Muscle layer of duodenum (tissue), 2 donors: ENCODE results near the gene RNU11.

ENCODE experiments used
- H3K27ac ChIP-seq: one replicate; pipeline ENCODE4 v1.7.0; 2013; ENCODE audit warnings: mild to moderate bottlenecking, low read length
- H3K27me3 ChIP-seq: one replicate; pipeline ENCODE4 v1.7.0; 2013; ENCODE audit warnings: low read depth, mild to moderate bottlenecking, control low read depth, low read length
- H3K36me3 ChIP-seq, 2 donors: one replicate each; pipeline ENCODE4 v1.7.0; 2013; ENCODE audit warnings: low read length in 2 of 2, control low read depth in 1 of 2, mild to moderate bottlenecking in 1 of 2; ENCODE audit not compliant: insufficient read depth in 2 of 2, control insufficient read depth in 1 of 2
- H3K4me1 ChIP-seq, 2 donors: one replicate each; pipeline ENCODE4 v1.7.0; 2013; ENCODE audit warnings: low read length in 2 of 2, mild to moderate bottlenecking in 2 of 2, control low read depth in 1 of 2, moderate library complexity in 1 of 2; ENCODE audit not compliant: insufficient read depth in 2 of 2, control insufficient read depth in 1 of 2
- H3K4me3 ChIP-seq, 2 donors: one replicate each; pipeline ENCODE4 v1.7.0; 2013; ENCODE audit warnings: low read length in 2 of 2, low read depth in 1 of 2, mild to moderate bottlenecking in 1 of 2
- H3K9me3 ChIP-seq, 2 donors: one replicate each; pipeline ENCODE4 v1.7.0; 2013; ENCODE audit warnings: low read length in 2 of 2, control low read depth in 1 of 2, mild to moderate bottlenecking in 1 of 2; ENCODE audit not compliant: control insufficient read depth in 1 of 2
- donor health status: healthy.

RNU11 gene

DNA sequence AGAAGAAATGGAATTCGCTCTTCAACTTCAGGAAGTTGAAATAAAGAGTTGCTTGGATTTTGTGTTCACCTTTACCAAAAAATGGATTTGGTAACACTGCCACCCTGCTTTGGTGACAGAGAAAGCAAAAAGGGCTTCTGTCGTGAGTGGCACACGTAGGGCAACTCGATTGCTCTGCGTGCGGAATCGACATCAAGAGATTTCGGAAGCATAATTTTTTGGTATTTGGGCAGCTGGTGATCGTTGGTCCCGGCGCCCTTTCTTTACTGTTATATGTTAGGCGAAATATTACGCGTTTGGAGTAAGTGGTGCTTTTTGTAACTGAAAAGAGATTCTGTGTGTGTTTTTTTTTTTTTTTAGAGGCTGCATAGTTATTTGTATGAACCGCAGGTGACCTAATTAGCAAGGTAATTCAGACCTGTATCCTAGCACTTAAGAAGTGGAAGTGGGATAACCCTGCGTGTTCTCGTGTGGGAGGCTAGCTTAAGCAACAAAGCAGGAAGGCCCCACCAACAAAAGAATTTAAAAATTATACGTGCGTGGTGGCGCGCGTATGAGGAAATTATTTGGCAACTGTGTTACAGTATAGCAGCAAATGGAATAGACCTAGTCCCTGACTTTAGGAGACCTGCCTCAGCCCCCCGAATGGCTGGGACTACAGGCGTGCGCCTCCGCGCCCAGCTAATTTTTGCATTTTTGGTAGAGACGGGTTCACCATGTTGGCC, at the start of gene RNU11:
RNU11 (plus strand) TSS at position 127 of the 725 bp plus-strand sequence.
- H3K4me3 ChIP-seq: peak within 1 kb of the TSS; percentile 51 to 56
- H3K27ac ChIP-seq: peak within 1 kb of the TSS; percentile 97
- H3K4me1 ChIP-seq: peaks cover 10 to 20% of the 10 kb centered on the region in 2 donors
- H3K9me3 ChIP-seq: no peaks in the 10 kb centered on the region
- H3K27me3 ChIP-seq: no peaks in the 10 kb centered on the region
- H3K36me3 ChIP-seq: peaks cover 0 to 3% of the 10 kb centered on the region in 2 donors

DNA sequence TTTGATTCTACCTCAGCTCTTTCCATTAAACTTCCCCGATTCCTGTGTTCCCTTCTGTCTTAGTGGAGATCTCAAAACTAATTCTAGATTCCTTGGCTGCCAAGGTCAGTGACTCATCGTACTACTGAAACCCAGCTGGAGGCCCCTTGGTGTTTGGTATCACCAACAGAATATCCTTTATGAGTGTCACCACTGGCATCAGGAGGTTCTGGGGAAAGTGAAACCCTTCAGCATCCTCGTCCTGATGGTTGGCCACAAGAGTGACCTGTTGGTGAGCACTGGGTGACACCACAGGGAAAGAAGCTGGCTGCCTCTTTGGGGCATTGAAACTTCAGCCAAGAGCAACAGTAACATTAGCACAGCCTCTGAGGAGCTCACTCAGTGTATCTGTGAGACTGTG, 46.7 kb upstream of the RNU11 start:
- peaks cover 0 to 9% of the 10 kb centered on the region in 2 donors for H3K4me1 ChIP-seq
- H3K27ac ChIP-seq: peak overlapping the region; percentile 16
- no peak overlapping the region for H3K4me3 ChIP-seq
- peaks cover 12 to 30% of the 10 kb centered on the region in 2 donors for H3K36me3 ChIP-seq
- H3K27me3 ChIP-seq: no peaks in the 10 kb centered on the region
- H3K9me3 ChIP-seq: no peaks in the 10 kb centered on the region

DNA sequence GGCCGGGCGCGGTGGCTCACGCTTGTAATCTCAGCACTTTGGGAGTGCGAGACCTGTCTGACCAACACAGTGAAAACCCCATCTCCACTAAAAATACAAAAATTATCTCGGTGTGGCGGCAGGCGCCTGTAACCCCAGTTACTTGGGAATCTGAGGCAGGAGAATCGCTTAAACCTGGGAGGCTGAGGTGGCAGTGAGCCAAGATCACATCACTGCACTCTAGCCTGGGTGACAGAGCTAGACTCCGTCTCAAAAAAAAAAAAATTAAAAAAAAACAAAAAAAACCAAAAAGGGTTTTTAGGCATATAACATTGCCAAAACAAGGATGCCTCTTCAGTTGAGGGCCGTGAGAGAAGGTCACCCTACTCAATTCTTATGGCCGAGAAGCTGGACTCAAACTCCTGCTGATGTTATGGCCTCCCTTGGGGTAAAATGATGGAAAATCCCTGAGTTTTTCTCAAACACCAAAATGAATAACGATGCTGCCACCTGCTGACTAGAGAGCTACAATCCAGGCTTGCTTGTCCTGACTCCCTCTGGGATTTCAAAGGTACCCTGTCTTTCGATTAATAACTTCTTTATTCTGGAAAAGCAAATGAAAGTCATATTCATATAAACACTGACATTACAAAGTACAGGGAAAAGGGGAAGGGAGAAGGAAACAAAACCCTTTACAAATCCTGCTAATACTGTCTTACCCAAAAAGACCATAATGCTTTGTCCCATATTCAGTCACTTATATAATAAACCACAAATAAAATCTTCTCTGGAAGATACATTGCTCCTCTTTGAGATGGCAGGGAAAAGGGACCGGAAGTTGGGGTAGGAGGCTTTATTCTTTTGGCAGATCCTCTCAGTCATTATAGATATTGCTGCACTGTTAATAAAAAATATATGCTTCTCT, 45.6 kb upstream of the RNU11 start:
- no peak overlapping the region for H3K27ac ChIP-seq
- H3K27me3 ChIP-seq: no peaks in the 10 kb centered on the region

DNA sequence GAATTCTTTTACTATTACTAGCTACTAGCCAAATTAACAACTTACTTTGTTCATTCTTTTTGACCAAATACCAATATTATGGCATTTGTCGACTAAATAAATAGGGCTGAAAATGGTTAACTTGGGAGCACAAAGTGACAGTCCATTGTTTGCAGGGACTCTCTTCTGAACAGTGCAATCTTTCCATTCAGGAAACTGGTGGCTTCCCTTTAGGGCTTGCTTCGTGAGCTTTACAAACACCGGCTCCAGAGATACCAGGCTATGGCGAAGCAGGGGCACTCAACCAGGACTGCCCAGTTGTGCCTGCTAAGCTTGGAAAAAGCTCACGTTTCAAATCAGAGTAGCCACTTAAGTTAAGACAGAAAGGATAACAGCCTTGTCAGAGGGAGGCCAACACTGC, 44.0 kb upstream of the RNU11 start:
- H3K27me3 ChIP-seq: no peaks in the 10 kb centered on the region
- H3K9me3 ChIP-seq: no peaks in the 10 kb centered on the region
- H3K4me3 ChIP-seq: no peak overlapping the region
- H3K36me3 ChIP-seq: peaks cover 12 to 37% of the 10 kb centered on the region in 2 donors
- H3K4me1 ChIP-seq: peaks cover 0 to 9% of the 10 kb centered on the region in 2 donors
- H3K27ac ChIP-seq: no peak overlapping the region

More for the DNA sequence above, 45.6 kb upstream of the RNU11 start:
- Histone ChIP-seq H3K9me3 (no peaks in the 10 kb centered on the region), H3K4me1 (peaks cover 0 to 9% of the 10 kb centered on the region in 2 donors), H3K4me3 (no peak overlapping the region), H3K36me3 (peaks cover 12 to 36% of the 10 kb centered on the region in 2 donors)

DNA sequence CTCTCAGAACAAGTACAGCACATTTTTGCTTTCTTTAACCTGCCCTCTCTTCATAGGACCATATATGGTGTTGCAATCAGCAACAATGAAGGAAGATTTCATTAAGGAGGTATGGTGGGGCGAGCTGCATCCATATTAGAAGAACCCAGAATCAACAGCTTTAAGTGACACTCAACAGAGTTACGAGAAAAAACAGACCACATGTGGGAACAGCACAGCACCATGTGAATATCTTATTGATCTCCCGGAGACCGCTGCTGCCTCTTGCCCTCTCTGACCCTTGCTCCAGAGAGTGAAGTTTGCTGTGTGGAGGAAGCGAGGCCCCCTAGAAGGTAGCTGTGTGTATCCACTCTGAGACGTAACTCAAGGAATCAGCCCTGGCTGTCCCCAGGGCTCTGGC, 43.4 kb upstream of the RNU11 start:
- Histone ChIP-seq H3K27ac (no peak overlapping the region), H3K9me3 (no peaks in the 10 kb centered on the region), H3K27me3 (no peaks in the 10 kb centered on the region), H3K36me3 (peaks cover 12 to 34% of the 10 kb centered on the region in 2 donors), H3K4me1 (peaks cover 0 to 9% of the 10 kb centered on the region in 2 donors), H3K4me3 (no peak overlapping the region)

DNA sequence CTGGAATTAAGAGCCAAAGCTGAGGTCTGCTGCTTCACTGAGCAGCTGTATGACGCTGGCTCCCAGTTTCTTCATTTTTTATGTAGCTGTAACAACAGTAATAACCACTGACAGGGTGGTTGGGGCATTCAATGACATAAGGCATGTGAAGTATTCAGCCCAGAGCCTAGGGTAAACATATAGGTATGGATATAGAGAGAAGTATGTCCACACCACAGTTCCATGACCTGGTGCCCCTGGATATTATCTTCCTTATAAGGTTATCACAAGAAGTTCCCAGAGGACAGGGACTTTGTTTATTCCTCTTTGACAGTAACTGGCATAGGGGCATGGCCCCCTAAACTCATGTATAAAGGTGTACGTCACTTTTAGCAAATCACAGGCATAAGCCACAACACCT, 41.6 kb upstream of the RNU11 start:
- H3K9me3 ChIP-seq: no peaks in the 10 kb centered on the region
- H3K4me1 ChIP-seq: peaks cover 0 to 4% of the 10 kb centered on the region in 2 donors
- no peak overlapping the region for H3K4me3 ChIP-seq
- no peaks in the 10 kb centered on the region for H3K27me3 ChIP-seq
- H3K27ac ChIP-seq: no peak overlapping the region
- H3K36me3 ChIP-seq: peaks cover 18 to 44% of the 10 kb centered on the region in 2 donors

DNA sequence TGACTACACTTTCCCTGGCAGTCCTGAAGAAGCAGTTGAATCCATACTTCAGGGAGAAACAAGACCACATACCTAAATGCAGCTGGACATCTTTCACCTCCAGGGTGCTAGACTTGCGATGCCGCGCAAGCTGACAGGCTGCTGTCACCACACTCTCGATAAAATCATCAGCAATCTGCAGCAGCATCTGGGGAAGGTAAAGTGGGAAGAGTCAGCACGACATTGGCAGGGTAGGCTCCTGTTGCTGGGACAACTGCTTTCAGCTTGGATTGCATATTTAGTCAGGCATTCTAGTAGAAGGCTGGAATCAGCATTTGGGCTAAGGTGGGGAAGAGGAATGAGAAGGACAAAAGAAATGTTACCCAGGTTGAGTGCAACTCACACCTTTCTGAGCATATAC, 35.2 kb upstream of the RNU11 start:
- Histone ChIP-seq H3K27ac (no peak overlapping the region), H3K9me3 (no peaks in the 10 kb centered on the region), H3K27me3 (no peaks in the 10 kb centered on the region), H3K4me3 (no peak overlapping the region), H3K4me1 (no peaks in the 10 kb centered on the region), H3K36me3 (peaks cover 27 to 41% of the 10 kb centered on the region in 2 donors)

DNA sequence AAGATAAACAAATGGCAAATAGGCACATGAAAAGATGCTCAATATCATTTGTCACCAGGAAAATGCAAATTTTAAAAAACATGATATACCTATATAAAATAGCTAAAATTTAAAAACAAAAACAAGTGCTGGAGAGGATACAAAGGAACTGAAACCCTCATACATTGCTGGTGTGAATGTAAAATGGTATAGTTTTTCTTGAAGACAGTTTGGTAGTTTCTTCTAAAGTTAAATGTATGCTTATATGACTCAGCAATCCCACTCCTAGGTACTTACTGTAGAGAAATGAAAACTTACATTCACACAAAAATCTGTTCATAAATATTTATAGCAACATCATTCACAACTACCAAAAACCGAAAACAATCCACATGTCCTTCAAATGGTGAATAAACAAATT, 16.7 kb upstream of the RNU11 start:
- Histone ChIP-seq H3K27ac (no peak overlapping the region), H3K4me1 (peaks cover 0 to 2% of the 10 kb centered on the region in 2 donors), H3K36me3 (no peaks in the 10 kb centered on the region)

DNA sequence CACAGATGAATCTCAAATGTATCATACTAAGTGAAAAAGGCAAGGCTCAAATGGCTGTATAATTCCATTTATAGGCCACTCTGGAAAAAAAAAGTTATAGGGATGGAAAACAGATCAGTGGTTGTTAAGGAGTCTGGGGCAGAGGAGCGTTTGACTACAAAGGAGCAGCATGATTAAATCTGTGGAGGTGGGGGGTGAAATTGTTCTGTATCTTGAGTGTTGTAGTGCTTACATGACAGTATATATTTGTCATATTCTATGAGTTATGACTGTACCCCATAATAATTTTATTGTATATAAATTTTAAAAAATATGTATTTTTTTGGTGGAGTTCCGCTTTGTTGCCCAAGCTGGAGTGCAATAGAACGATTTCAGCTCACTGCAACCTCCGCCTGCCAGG, 15.8 kb upstream of the RNU11 start:
- Histone ChIP-seq H3K4me3 (no peak overlapping the region), H3K27me3 (no peaks in the 10 kb centered on the region), H3K4me1 (peaks cover 0 to 2% of the 10 kb centered on the region in 2 donors), H3K36me3 (no peaks in the 10 kb centered on the region), H3K27ac (no peak overlapping the region), H3K9me3 (no peaks in the 10 kb centered on the region)

More for the DNA sequence above, 16.7 kb upstream of the RNU11 start:
- H3K27me3 ChIP-seq: no peaks in the 10 kb centered on the region
- H3K4me3 ChIP-seq: no peak overlapping the region
- H3K9me3 ChIP-seq: no peaks in the 10 kb centered on the region

DNA sequence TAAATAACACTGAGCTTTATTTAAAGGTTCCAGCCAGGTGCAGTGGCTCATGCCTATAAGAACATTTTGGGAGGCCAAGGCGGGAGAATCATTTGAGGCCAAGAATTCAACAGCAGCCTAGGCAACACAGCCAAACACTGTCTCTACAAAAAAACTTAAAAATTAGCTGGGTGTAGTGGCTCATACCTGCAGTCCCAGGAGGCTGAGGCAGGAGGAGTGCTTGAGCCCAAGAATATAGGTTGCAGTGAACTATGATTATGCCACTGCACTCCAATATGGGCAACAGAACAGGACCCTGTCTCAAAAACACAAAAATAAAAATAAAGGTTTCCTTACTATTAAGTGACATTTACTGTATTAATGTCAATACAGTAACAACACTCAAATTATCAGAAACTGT, 7.6 kb upstream of the RNU11 start:
- Histone ChIP-seq H3K27ac (no peak overlapping the region), H3K4me1 (peaks cover 10 to 27% of the 10 kb centered on the region in 2 donors), H3K4me3 (no peak overlapping the region), H3K27me3 (no peaks in the 10 kb centered on the region), H3K9me3 (no peaks in the 10 kb centered on the region), H3K36me3 (no peaks in the 10 kb centered on the region)

DNA sequence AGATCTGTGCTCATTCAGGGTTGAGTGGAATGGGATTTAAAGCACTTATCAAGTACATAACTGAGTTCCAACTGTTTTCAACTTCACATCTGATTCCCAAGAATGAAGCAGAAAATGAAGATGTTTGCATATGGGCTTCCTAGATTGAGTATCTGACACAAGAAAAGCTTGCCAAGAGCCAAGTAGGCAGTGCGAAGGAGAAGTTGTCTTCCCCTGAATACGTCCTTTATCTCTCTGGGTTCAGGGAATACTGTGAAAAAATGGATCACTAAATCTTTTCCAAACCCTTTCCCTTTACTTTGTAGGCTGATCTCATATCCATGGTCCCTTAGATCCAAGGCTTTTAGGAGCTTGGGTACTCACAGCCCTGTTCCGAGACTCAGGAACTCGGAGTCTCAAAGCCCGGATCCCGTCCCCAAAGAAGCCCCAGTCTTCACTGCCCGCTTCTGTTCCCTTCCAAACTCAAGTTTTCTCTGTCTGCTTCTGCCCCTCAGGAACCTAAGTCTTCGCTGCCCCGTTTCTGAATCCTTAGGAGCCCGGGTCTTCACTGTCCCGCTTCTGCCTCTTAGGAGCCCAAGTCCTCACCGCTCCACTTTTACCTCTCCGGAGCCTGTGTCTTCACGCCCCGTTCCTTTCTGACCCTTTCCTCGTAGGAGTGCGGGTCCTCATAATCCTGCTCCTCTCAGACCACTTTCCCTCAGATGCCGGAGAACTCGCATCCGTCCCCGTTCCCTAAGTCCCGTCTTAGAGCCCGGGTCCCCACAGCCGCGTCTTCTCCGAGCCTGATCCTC, 6.1 kb upstream of the RNU11 start:
- Histone ChIP-seq H3K27me3 (no peaks in the 10 kb centered on the region), H3K4me1 (peaks cover 10 to 26% of the 10 kb centered on the region in 2 donors), H3K4me3 (peak overlapping the region; percentile 74 to 90), H3K36me3 (no peaks in the 10 kb centered on the region), H3K9me3 (no peaks in the 10 kb centered on the region), H3K27ac (peak overlapping the region; percentile 87)
